NCI-H2081 treated with DMSO at 0.1 percent for 48 hours (cell line): Measurements from ENCODE around the gene ITPR2.
"Not testable (repeated sequence)": the region's sequence is repeated elsewhere in the genome, so short reads cannot be mapped to it uniquely, and the experiment has no call there.

Source experiments
- DNase-seq: peaks from one replicate; lab custom pipeline; 2025; lab: John Stamatoyannopoulos, UW

The ITPR2 gene

DNA sequence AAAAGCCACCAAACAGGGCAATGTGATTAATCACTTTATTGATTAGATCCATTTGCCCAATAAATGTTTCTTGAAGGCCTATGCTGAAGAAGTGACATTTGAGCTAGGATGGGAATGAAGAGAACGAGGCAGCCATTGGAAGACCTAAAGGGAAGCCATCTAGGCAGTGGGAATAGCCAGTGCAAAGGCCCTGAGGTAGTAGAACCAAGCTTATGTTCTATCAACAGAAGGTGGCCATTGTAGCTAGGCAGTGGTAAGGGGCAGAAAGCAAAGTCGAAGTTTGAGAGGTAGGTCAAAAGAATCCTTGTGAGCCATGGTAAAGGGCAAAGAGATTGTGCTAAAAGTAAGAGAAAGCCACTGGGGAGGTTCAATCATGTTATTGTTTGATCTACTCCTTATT, 173.1 kb downstream of the ITPR2 start:
- DNase-seq, result no peak

DNA sequence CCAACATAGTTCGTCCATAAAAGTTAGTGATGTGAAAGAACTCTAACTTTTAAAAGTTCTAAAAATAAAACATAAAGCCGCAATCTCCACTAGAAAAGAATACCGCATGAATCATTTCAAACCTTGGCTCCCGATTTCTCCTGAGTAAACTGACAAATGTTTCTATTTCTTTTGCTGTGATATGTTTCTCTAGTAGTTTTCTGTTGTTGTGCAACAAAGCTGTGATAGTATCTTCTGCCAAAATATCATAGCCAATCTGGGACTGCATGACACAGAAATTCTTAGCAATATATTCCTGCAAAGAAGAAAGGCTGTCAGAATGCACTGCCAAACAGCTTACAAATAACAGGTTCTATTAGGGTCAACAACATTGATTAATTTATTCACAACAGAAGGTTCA, 174.0 kb downstream of the ITPR2 start:
- no peak for DNase-seq

DNA sequence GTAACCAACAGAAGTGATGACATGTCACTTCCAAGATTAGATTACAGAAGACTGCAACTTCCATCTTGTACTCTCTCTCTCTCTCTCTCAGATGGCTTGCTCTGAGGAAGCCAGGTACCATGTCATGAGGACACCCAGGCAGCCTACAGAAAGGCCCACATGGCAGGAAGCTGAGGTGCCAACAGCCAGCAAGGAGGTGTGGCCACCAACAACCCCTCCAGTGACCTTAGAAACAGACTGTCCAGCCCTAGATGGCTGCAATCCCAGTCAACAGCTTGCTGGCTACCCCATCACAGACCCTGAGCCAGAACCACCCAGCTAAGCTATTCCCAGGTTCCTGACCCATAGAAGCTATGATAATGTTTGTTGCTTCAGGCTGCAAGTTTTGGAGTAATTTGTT, 178.4 kb downstream of the ITPR2 start:
- DNase-seq, result no peak

DNA sequence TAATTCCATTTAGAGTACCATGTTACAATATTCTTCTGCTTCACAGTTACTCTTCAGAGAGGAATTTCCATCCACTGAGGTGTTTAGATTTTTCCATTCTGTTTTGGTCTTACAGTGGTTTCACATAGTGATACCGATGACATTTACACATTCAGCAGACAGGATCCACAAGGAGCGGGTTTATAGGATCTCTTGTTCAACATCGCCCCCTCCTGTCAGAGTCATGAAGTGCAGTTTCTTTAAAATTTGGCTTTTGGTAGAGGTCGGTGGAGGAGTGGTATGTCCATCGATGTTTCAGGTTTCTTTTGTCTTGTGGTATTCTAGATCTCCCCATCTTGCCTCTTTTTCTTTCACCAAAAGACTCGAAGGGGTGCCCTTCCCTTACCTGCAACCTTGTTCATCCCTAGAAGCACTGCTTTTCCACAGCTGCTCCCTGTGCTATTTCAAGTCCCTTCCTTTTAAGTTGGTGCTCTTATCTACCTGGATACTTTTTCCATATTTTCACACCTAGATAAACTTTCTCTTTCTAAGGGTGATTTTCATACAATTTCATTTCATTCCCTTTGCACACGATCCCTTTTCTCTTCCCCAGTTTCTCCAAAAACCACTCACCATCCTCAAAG, 181.3 kb downstream of the ITPR2 start:
- peak; percentile 18 for DNase-seq

DNA sequence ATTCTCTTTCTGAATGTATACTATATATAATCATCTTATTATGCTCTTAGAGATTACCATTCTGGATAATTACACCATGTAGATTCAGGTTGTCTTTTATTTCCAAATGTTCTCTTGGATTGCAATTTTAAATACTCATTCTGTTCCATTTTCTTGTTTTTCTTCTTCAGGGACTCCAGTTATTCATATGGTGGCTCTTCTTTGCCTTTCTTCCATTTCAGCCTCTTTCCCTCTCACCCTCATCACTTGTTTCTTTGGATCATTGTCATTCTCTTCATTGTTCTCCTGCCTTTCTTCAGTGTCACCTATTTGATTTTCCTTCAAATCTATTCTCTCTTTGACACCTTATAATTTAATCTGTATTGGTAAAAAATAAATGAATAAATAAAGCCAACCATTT, 182.0 kb downstream of the ITPR2 start:
- no peak for DNase-seq

DNA sequence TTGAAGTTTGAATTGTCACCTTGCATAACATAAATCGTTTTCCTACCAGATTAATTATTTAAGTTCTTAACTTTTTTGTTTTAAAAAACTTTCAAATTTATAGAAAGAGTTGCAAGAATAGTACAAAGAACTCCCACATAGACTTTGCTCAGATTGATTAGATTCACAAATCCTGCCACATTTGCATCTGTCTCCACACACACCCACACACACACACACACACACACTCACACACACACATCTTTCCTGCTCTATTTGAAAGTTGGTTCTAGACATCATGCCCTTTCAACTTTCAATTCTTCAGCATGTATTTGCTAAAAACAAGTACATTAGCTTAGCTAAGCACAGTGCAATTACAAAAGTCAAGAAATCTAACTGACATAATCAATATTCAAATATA, 184.0 kb downstream of the ITPR2 start:
- no peak for DNase-seq

DNA sequence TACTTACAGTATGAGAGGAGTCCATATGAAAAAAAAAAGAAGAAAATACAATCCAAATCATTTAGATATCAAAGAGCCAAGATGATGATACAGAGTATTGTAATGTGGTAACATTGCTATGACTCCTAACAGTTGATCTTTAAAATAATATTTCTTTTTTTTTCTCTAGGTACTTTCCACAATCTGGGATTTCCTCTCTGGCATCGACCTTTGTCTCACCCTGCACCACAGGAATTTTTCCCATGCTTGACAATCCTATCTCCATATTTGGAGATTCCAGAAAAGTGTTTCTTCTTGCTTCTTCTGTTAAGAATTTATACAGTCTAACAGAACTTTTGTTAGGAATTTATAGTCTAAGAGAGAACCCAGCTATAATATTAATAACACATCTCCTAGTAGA, 184.4 kb downstream of the ITPR2 start:
- DNase-seq, result no peak

DNA sequence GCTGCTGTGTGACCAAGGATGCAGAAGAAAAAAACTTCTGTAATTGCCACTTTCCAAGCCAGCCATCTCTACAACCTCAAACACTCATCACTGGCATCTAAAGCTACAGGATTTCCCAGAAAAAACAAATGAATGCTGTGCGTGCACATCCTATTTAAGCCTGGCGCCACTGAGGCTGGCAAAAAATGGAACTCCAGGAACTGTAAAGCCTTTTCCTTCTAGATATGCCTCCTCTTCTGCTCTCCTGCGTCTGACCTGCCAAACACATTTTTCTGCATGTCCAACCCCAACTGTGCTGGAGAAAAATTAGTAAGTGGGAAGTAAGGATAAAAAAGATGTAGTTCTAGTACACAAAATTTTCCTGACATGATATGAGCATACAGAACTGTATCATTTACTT, 184.9 kb downstream of the ITPR2 start:
- DNase-seq, result no peak

DNA sequence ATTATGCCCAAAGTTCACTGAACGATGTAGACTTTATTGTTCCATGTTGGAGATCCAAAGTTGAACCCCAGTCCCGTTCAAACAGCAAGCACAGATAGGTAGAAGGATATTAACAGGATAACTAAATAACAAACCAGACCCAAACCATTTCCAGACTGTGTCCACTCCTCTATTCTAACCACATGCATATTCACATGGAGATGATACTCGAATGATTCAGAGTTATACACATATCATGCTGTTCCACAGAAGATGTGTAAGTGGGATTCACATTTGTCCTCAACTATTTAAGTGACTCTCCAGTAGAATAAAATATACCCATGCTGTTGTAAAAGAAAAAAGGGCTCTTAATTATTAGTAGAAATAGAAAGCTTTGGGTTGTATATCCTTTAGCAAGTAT, 185.9 kb downstream of the ITPR2 start:
- DNase-seq, result no peak

DNA sequence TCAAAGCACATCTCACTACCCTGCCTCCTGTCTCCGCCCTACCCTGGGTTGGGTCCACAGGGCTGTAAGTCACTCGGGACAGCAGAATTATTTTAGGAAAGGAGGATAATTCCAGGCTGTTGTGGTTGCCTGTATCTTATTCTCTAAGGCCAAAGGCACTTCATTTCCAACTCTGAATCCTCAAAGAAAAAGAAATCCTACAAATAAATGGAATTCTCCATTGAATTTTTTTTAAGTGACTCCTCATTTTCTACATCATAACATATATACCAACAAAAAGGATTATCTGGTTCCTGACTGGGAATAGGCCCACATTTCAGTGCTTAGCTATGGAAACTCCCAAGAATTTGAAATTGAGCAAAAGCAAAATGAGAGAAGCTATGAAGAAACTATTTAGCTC, 186.4 kb downstream of the ITPR2 start:
- DNase-seq, result no peak

DNA sequence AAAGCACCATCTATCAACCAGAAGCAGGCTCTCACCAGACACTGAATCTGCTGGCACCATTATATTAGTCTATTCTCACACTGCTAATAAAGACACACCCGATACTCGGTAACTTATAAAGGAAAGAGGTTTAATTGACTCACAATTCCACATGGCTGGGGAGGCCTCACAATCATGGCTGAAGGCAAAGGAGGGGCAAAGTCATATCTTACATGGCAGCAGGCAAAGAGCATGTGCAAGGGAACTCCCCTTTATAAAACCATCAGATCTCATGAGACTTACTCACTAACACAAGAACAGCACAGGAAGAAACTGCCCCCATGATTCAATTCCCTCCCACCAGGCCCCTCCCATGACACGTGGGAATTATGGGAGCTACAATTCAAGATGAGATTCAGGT, 188.6 kb downstream of the ITPR2 start:
- DNase-seq, result not testable (repeated sequence)

DNA sequence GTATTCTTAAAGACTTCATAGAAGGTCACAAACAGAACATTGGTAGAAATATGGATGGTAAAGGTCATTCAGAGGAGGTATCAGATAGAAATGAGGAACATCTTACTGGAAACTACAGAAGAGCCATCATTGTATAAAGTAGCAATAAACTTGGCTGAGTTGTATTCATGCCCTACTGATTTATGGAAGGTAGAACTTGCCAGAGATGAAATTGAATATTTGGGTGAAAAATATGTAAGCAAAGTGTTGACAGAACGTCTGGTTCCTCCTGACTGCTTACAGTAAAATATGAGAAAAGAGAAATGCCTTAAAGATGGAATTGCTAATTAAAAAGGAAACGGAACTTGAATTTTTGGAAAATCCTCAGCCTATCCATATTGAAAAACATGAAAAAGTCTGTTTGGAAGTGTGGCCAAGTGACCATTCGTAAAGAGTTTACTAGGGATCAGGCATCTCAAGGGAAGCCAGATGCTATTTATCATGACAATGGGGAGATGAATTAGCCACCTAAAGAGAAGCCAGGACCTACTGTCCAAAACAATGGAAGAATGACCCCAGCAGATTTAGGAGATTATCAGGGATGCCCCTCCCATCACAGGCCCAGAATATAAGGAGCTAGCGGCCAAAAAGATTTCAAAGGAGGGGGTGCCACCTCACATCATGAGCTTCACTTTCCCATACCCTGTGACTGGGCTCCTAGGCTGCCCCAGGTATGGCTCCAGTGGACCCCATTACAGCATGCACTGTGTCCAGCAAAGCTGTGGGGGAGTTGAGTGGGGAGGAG, 189.3 kb downstream of the ITPR2 start:
- no peak for DNase-seq

DNA sequence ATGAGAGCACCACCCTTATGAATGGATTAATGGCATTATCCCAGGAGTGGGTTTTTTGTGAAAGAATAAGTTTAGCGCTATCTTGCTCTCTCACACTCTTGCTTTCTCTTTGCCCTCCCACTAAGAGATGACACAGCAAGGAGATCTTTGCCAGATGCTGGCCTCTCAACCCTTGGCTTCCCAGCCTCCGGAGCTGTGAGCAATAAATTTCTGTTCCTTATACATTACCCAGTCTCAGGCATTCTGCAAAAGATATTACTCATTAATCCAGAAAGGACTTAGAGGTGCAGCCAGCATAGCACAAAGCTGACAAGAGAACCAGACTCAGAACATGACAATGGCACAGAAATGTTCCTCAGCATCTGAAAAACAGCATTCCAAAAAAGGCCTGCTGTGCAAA, 190.6 kb downstream of the ITPR2 start:
- no peak for DNase-seq

DNA sequence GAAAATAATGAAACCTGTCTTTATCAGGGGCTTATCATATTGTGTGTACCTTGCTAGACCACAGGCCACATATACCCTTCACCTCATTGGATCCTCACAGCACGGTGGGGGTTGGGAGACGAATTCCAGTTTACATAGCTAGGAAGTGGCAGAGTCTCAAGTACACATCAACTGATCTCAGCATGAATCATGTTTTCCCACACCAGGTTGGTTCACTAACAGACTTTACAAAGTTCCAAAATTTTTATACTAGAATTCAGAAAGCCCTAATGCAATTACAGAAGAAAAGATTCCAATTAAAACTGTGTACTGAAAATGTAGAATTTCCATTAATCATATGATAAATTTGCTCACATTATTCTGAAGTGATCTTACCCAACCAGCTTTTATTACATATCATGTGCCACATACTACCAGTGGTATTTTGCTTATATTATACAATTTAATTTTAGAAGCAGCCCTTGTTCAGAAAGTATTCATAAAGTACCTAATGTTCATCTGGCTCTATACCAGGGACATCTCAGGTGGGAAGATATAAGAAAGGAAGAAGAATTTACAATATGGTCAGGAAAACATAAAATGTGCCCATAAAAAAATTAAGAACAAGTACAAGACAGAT, 196.2 kb downstream of the ITPR2 start:
- DNase-seq, result no peak

DNA sequence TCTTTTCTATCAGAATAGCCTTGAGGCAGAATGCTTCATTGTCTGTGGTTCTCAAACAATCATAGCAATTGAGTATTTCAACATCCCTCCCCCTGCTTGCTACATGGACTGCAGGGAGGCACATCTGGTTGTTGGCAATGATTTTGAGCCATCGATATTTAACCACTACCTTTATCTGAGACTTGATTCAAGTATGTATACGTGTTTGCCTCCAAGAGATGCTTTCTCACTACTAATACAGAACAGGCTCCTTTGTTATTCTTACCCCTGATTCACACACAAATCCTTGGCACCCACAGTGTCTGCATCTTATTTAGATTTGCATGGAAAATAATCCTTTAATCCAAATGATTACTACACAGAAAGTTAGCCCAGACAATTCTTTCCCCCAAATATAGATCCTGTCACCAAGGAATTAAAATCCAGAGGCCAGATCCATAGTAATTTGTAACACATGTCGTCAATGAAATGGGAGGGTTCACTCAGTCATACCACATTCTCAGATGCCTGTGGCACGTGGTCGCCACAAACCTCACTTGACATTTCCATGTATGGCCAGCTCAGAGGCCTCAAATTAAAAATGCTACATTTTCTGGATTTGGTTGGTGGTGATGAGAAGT, 199.3 kb downstream of the ITPR2 start:
- no peak for DNase-seq

DNA sequence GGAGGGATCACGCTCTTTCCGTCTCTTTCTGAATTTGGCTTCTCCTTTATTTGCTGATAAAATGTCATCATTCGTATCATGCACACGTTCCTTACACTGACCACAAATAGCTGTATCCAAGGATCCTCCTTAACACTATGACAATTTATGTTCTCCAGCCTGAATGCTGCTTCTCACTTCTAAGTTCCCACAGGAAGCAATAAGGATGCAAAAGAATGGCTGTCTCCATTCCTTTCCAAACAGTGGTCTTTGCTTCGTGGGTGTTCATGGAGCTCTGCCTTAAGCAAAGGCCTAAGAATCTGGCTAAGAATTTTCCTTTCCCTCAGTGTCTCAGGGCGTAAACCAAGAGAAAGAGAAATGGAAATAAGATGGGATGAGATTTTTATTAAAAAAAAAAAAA, 200.2 kb downstream of the ITPR2 start:
- DNase-seq, result no peak

DNA sequence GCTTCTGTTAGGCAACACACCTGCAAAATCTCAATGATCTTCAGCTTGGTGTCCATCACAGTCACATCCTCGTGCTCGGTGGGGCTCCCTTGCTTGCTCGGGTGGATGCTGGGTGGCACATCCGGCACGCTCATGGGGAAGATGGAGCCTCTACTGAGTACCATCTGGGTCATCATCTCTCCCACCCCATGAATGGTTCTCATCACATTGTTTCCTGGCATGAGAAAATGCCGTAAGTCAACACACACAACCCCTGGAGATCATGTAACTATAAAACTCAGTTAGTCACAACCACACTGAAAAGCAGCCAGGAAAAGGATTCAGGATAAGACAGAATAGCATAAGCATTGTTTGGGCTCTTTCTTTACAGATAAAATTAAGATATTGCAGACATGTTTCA, 201.1 kb downstream of the ITPR2 start:
- no peak for DNase-seq

DNA sequence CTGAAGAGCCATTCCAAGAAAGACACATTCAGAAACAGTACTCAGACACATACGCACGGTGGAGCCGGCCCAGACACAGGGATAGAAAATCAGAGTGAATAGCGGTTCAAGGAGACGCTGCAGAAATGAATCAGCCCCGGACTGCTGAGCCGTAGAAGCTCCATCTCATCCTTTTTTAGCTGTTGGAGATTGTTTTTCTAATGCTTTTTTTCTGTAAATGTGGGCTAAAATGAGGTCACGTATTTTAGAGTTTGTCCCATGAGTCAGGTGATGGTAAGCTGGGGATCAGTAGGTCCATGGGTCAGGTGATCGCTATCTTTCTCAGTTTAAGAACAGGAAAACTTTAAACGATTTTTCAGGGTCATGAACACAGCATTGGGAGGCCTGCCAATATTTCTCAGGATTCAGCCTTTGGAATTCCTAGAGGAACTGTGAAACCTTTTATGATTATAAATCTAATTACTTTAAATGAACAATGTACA, 202.4 kb downstream of the ITPR2 start:
- DNase-seq, result no peak

DNA sequence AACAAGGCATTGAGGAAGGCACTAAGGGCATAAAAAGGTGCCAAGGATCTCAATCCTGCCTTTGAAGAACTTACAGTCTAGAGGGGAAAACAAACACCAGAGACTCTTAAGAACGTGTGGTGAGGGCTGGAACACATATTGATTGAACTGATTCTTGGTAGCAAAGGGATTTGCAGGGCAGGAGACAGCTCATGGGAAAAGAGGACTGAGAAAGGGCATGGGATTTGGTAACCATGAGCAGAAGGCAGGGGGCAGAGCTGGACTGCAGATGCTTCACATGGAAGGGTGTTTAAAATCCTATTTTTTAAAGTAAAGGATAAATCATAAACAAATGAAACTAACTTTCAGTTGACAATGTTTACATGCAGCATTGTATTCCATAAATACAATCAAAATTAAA, 203.1 kb downstream of the ITPR2 start:
- DNase-seq, result no peak

DNA sequence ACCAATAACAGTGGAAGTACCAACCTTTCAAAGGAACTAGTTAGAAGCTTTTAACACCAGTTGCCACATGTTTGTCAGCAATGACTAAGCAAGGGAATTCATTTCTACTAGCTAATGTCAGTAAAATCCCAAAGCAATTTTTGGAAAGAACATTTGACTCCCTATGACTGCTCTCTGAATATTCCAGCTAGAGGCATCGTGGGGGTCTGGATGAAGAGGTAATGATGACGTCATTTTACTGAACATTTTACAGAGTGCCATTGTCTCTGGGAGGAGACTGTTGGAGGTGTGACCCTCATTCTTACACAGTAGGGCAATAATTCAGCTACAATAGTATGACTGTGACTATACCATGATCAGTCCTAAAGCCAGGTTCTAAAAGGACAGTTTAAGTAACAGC, 204.8 kb downstream of the ITPR2 start:
- no peak for DNase-seq

DNA sequence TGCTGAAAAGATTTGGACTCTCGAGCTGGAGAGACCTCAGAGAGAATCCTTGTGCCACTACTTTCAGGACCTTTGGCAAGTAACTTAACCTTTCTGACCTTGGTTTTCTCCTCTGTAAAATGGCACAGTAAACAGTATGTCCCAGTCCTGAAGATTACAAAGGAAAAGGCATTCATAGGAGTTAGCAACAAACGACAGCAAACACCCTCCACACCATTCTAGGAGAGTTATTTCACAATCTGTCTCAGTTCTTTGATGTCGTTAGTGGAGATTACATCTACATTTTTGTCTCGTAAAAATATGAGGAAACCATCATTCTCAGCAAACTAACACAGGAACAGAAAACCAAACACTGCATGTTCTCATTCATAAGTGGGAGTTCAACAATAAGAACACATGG, 205.7 kb downstream of the ITPR2 start:
- DNase-seq, result no peak

DNA sequence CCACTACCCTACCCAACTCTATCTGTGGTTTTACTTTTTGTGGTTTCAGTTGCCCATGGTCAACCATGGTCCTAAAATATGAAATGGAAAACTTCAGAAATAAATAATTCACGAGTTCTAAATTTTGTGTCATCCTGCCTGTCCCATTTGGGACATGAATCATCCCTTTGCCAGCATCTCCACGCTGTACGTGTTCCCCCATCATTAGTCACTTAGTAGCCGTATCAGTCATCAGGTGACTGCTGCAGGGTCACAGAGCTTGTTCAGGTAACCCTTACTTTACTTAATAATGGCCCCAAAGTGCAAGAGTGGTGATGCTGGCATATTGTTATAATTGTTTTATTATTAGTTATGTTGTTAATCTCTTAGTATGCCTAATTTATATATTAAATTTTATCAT, 209.9 kb downstream of the ITPR2 start:
- no peak for DNase-seq

DNA sequence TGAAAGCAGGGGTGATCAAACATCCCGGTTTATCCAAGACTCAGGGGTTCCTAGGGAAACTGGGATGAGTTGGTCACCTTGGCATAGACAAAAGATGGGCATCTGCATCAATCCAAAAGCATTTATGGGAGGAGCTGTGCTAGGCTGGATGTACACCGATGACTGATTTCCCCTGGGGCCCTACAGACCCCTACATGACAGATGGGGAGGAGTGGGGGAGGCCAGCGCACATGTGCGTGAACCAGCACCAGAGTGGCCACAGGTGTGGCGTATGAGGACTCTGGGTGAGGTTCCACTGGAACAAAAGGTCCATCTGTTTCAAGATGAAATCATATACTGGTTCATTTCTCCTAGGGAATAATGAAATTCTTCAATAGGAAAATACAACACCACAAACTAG, 210.4 kb downstream of the ITPR2 start:
- DNase-seq, result no peak
